ENCODE data around the gene TEX53.

GRCh38 chr9:114606597-114607207 is 50.9 kb downstream of the TEX53 start:
- TF ChIP-seq POLR2A (IDR thresholded peaks at IDR 0.05) (no peak), CTCF (IDR thresholded peaks at IDR 0.05) (no peak)
